Tibial nerve (tissue), 4 donors: Measurements from ENCODE around the gene NR2F2.

Experiments
- CTCF ChIP-seq, 5 experiments: fragments of 200-600 bp in 3 of 5; fragments of 450-650 bp in 2 of 5; sonication (generic) in 3 of 5; IDR thresholded peaks; one replicate each; pipeline ENCODE4 v1.5.1; 2016 to 2019; ENCODE audit warnings: antibody characterized with exemption in 5 of 5, mild to moderate bottlenecking in 3 of 5, moderate library complexity in 2 of 5
- EP300 ChIP-seq, 2 donors: sonication (generic); formaldehyde crosslinking; IDR thresholded peaks; one replicate each; pipeline ENCODE4 v1.6.1; 2017; ENCODE audit warnings: antibody characterized with exemption in 2 of 2, mild to moderate bottlenecking in 1 of 2
- POLR2A ChIP-seq, 2 donors: fragments of 450-650 bp; IDR thresholded peaks; one replicate each; pipeline ENCODE4 v1.6.1; 2017; ENCODE audit warnings: antibody characterized with exemption in 2 of 2, mild to moderate bottlenecking in 2 of 2, moderate library complexity in 2 of 2

DNA sequence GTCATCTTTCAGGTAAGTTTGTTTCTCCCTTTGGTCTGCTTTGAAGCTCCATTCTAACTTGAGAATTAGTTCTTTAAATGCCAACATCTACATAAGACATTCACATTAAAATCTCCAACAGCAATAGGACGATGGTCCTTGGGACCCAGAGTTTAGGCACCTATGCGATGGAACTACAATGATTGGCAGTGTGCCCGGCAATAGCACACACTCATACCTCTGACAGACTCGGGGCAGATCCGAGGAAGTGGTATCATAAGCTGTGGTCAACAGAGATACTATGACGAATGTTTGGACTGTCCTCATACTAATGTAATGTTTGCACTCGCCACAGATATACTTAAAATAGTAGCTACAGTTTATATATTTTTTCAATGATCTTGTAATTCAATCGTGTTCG lies 34.2 kb upstream of the NR2F2 start:
- TF ChIP-seq POLR2A (IDR thresholded peaks at IDR 0.05) (no peak), CTCF (IDR thresholded peaks at IDR 0.05) (no peak), EP300 (IDR thresholded peaks at IDR 0.05) (no peak)
